HG03108 (cell line): ENCODE data around the gene WNT3A.

Experiments
- ATAC-seq: cut with Tn5 transposase; IDR thresholded peaks from one replicate; pipeline ENCODE4 v1.9.1; 2021; ENCODE audit warnings: moderate library complexity; ENCODE audit not compliant: unreplicated experiment

WNT3A gene

DNA sequence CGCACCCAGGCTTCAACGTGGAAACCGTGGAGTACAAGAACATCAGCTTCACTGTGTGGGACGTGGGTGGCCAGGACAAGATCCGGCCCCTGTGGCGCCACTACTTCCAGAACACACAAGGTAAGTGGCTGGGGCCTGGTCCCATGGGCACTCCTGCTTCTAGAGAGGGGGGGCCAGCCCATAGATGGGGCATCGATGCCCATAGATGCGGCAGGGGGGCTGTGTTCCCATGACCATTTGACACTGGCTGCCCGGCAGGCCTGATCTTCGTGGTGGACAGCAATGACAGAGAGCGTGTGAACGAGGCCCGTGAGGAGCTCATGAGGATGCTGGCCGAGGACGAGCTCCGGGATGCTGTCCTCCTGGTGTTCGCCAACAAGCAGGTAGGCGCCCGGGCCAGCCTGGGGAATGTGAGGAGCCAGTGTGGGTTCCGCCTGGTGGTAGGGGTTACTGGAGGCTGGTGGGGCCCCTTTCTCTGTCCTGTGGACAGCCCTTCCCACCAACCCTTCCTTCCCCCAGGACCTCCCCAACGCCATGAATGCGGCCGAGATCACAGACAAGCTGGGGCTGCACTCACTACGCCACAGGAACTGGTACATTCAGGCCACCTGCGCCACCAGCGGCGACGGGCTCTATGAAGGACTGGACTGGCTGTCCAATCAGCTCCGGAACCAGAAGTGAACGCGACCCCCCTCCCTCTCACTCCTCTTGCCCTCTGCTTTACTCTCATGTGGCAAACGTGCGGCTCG, 90.7 kb downstream of the WNT3A start:
- no peak for ATAC-seq

DNA sequence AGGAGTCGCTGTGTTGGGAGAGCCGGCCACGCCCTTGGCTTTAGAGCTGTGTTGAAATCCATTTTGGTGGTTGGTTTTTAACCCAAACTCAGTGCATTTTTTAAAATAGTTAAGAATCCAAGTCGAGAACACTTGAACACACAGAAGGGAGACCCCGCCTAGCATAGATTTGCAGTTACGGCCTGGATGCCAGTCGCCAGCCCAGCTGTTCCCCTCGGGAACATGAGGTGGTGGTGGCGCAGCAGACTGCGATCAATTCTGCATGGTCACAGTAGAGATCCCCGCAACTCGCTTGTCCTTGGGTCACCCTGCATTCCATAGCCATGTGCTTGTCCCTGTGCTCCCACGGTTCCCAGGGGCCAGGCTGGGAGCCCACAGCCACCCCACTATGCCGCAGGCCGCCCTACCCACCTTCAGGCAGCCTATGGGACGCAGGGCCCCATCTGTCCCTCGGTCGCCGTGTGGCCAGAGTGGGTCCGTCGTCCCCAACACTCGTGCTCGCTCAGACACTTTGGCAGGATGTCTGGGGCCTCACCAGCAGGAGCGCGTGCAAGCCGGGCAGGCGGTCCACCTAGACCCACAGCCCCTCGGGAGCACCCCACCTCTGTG, 91.6 kb downstream of the WNT3A start:
- no peak for ATAC-seq

DNA sequence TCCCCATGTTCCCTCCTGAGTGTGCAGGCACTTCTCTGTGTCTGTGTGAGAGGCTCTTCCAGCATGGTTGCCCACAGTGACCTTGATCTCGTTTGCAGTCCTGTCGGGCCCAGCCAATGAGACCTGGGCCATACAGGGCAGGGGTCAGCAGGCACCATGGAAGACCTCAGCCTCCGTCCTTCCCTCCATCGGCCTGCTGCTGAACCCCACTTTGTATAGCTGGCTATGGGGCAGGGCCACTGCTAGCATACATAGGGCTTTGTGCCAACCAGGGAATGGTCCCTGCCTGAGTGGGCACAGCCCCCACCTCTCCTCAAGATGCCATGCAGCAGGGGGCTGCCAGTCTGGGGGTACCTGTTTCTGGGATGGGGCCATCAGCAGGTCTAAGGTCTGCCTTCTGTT, 92.5 kb downstream of the WNT3A start:
- ATAC-seq, result no peak

DNA sequence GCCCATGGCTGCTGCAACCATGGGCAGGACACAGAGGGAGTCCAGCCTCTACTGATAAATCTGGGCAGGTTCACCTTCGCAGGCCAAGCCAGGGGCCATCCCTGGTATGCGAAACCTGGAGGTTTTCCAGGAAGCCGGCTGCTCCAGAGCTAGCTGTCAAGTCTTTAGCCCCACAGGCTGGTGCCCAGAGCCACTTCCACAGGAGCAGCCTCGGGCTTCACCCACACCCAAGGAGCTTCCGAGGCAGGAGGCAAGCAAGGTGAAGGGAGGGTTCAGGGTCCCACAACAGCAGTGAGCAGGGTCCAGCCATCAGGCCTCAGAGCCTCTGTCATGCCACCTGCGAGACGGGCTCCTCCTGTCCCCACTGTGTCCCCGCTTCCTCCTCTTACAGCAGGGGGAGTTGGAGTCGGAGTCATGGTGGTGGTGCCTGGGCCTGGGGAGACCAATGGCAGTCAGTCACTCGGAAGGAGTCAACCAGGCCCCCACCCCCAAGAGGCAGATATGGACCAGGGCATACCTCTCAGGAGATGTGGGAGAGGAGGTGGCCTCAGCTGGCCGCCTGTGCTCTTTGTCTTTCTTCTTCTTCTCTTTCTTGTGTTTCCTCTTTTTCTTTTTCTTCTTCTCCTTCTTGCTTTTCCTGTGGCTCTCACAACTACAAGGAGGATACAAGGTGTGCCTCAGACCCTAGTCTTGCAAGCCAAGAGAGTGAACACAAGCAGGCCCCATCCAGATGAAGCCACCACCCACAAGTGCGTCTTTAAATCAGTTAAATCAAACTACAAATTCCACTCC, 94.2 kb downstream of the WNT3A start:
- no peak for ATAC-seq

DNA sequence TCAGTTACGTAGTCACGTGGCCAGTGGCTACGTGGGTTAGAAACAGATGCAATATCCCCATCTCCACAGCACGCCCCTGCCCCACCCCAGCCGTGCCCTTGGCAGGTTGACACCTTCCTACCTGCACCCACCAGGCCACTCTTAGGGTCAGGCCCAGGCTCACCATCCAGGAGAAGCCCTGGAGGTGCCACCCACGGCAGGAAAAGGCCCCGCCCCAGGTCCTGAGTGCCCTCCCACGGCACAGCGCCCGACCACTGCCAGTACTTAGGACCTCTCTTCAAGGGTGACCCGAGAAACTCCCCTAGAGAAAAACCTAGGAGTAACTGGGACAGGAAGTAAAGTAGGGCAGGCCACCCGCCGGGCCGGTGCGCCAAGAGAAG, 94.8 kb downstream of the WNT3A start:
- ATAC-seq, result no peak

DNA sequence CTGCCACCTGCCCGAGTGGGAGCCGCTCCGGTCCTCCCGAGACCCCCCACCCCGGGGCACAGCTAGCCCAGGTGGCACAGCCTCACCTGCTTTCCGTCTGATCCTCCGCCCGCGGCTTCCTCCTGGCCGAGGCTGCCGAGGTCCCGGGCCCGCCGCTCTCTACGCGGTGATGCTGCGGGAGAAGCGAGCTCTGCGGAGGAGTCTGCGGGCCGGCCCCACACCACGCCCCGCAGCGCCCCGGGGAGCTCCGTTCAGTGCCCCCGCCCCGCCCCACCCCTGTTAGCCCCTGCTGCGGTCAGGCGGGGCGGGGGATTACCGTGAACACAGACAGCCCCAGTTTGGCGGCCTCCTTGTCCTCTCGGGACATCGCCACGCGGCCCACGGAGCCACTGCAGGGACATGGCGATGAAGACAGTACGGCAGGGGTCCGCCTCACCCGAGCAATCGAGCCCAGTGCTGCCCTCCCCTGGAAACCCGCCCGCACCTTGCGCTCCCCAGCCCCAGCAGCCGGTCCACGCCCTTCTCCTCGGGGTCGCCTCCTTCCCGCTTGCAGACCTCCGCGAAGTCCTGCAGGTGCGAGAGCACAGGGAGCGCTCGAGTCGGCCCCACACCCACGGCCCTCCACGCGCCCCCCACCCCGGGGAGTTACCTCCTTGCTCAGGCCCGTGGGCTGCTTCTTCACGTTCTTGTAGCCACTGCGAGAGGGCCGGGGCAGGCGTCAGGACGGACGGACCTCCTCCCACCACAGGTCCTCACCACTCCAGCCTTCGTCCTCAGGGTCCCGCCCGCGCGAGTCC, 95.4 kb downstream of the WNT3A start:
- peak; percentile 1 for ATAC-seq

DNA sequence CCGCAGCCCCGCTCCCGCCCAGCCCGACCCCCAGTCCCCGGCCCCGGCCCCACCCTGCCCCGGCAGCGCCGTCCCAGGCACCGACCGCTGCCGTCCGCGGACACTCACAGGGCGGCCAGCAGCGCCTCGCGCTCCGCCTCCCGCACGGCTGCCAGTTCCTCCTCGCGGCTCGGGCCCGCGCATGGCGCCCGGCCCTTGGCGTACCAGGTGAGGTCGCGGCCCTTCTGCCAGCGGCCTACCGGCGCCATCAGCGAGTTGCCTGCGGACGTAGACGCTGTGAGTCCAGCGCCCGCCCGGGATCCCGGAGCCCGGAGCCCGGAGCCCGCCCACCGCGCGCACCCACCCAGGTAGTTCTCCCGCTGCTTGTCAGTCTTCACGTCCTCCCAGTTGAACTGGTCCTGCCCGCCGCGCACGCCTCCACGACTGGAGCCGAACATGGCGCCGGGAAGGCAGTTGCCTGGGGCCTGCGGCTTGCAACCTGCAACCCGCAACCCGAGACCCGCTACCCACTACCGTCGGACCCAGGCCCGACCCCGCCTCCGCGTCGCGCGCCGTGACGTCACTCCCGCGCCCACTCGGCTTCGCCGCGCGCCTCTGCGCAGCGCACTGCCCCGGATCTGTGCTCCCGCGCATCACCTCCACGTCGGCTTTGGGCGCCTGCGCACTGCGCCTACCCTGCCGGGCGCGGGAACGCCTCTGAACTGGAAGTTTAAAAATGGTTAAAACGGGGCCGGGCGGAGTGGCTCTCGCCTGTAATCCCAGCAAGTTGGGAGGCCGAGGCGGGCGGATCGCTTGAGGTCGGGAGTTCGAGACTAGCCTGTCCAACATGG, 96.2 kb downstream of the WNT3A start, which contains the start of gene C1orf35:
C1orf35 (minus strand) TSS at position 535 of the 830 bp plus-strand sequence; CDS start at position 437, 98 bp downstream.
- peak; percentile 61 for ATAC-seq

DNA sequence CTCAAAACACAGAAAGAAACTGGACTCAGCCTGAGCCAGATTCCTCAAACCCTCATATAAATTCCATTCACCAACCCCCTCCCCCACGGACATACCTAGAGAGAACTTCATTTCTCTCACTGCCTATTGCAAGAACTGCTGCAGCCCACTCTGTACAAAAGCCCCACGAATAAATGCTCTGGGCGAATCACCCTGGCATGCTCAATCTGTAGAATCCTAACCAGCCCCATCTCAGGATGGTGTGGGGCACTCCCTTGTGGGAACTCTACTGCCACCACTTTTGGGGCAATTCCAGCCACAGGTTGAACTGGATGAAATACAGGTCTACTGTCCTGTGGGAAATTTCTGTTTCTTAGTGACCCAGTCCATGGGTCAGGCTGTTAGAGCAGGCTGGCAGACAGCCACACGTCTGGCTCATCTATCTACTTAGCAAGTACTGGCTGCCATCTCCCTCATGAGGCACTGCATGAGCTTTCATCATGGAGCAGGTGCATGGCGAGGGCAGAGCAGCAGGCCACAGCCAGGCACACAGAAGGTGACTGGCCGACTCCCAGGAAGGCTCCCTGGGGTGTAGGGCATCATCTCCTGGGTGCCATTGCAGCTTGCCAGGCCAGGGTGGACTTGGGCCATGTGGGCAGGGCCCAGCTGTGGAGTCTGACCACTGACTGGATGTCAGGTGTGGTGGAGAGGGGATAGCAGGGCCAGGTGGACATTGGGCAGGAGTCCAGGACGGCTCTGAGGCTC, 97.9 kb downstream of the WNT3A start:
- no peak for ATAC-seq

DNA sequence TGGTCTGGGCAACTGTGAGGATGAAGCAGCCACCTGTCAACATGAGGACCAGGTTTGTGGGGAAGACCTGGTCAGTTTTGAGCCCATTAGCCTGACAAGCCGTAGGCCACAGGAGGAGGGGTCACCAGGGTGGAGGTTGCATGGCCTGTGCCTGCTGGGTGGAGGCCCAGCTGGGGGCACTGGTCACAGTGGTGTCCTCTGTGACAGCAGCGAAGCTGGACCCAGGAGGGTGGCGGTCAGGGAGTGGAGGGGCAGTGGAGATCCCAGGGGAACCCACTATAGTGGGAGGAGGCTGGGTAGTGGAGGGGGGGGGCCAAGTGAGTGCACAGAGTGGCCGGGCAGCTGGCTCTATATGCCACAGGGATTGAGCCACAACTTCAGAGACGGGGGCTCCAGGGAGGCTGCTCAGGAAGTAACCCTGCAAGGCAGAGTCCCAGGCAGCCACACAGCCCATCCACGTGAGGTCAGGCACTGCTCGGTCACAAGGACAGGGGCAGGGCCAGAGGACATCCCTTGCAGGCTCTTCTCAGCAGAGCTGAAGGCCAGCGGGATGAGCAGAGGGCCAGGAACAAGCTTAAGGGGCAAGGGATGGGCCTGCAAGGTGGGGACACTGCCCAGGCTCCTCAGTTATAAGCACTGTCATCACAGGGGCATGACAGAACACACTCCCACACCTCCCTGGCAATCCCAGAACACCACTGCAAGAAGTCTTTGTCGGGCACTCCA, 98.6 kb downstream of the WNT3A start:
- ATAC-seq, result no peak

DNA sequence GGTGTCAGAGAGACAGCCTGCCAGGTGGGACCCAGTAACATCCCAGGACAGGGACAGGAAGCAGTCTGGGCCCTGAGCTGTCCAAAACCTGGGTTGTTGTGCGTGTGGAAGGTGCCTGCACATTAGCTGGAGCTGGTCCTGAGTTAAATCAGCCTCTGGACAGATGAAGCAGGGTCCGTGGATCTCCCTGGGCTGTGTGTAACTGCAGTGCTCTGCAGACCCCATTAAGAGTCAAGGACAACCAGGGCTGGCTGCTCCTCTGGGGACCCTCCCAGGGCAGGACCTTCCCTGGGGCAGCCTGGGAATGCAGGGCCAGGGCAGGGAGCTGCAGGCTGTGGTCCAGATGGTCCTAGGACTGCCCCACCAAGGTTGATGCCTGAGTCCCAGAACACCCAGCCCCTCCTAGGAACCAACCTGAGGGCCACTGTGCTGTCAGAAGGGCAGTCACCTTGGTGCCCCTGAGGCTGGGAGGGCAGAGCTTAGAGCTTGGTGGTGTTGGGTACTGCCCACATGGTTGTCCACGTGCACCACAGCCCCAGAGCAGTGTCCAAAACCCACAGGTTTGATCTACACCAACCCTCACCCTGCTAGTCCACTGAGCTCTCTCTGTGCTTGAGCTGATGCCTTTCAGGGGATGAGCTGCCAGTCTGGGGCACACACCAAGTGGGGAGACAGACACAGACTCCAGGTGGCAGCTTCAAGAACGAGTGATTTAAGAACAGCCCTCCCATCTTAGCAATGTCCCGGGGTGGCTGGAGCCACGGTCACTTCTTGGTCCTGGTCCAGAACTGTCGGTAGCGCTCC, 99.4 kb downstream of the WNT3A start:
- ATAC-seq, result no peak

DNA sequence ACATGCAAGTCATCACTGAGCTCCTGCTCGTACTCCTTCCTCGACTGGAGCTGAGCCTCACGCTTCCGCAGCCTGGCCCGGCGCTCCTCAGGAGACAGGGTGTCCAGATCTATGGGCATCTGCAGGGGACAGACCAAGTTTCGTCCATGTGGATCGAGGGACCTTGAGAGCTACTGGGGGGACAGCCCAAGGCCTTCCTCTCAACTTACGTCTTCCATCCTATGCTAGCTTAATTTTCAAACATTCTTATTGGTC, 99.9 kb downstream of the WNT3A start:
- no peak for ATAC-seq

DNA sequence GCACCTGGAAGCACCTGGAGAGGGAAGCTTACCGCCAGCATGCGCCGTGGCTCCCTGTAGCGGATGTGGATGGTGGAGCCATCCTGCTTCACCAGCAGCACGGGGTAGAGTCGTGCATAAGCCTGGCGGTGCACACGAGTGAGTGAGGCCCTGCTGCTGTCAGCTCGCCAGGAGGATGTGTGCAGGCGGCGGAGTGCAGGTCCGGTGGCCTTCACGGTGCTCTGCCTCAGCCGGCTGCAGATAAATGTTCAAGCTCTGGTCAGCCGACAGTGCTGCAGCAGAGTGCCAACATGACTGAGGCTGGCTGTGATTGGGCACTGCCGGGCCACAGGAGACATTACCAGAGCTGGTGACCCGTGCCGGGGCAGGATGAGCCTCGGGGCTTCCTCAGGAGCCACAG, 100.8 kb downstream of the WNT3A start:
- ATAC-seq, result no peak

DNA sequence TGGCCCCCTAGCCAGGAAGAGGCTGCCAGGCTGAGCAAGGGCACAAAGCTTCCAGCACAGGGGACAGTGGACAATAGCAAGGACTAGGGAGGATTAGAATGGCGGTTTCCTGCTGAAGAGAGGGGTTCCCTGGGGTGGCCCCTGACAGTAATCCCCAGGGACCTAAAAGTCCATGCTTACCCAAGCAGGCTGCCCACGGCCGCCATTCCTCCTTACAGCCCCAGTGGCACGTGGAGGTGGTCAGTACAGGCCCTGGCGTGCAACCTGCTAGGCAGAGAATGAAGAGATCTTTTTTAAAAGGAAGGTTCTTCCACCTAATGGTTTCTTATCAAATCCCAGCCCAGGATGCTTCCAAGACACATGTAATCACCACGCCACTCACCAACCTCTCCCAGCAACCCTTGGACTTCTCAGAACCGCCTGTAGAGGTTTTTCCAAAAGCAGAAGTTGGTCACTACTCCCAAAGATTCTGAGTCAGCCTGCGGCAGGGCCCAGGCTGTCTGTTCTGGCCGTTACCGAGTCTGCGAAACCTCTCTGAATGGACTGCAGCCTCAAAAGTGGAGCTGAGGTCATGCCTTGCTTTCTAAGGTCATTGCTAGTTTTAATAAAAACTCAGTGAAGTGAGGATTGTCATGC, 101.4 kb downstream of the WNT3A start:
- no peak for ATAC-seq

DNA sequence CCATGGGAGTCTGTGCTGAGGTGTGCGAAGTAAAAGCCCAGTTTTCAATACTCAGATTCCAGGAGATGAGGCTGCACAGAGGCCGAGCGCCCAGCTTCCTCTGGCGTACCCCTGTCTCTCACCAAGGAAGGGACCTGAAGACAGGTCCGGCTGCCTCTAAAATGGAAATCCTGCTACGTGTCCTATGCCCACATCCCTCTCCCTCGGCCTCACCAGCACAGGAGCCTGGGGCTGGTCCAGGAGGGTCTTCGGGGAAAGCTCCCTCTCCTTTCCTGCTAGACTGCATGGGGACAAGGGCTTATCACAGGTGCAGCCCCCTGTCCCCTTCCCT, 101.9 kb downstream of the WNT3A start:
- no peak for ATAC-seq

DNA sequence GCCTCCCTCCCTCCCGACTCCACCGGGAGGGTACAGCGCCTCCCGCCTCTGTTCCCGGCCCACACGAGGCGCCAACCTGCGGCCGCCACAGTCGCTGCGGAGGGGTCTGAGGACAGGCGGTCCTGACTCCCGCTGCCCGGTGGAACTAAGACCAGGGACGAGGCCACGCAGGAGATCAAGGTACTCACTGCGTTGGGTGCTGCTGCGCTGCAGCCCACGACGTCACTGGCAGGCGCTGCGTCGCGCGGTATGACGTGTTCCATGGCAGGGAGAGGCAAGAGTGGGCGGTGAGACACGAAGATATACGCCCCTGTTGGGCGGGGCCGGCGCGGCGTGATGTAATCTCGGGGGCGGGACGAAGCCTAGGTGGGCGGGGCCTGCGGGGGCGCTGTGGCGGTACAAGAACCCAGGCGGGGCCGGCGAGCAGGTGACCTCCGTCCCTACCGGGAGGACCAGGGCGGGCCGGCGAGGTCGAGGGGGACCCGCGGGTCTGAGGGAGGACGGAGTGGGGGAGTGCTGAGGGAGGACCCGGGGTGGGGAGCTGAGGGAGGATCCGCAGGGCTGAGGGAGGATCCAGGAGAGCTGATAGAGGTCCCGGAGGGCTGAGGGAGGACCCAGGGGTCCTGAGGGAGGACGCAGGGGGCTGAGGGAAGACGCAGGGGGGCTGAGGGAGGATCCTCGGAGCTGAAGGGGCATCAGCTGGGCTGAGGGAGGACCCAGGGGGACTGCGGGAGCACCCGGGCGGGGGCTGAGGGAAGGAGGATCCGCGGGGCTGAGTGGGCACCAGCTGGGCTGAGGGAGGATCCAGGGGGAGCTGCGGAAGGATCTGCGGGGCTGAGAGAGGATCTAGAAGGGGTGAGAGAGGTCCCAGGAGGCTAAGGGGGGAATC, 102.5 kb downstream of the WNT3A start, which contains the start of gene MRPL55:
MRPL55 (minus strand) TSS at position 227 of the 889 bp plus-strand sequence. CDS start 1,039 bp downstream, outside the sequence.
- peak; percentile 78 for ATAC-seq

DNA sequence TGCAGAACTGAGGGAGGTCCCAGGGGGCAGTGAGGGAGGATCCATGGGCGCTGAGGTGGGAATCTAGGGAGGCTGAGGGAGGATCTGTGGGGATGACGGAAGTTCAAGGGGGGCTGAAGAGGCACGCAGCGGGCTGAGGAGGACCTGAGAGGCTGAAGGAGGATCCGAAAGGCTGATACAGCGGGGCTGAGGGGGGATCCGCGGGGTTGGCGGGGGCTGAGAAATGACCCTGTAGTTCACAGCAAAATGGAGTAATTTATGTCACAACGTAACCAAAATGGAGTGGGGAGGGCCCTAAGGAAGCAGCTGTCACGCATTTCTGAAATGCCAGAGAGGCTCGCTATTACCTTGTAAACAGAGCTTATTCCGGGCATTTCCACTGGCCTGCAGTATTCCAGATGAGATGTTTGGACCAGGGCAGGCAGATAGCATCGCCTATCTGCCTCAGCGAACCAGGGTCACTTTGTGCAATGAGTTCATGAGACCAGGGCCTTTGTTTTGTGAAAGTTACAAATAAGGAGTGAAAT, 103.2 kb downstream of the WNT3A start:
- ATAC-seq, result no peak

DNA sequence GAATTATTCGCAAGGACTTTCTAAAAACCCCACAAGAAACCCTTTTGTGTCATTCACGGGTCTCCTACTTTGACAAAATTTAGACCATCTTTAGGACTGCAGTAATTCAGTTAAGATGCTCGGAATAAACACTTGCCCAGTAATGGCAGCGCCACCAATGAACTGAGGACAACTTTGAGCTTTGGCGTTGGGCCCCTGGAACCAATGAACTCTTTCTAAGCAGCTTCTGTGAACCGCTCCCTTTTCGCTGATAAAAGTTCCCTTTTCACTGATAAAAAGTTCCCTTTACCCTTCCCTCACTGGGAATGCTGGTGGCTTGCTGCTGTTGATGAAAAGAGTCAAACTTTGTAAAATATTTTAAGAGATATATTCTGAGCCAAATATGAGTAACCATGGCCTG, 103.8 kb downstream of the WNT3A start:
- ATAC-seq, result no peak
